ENCODE data around the gene GNAI3.

GNAI3 gene

DNA sequence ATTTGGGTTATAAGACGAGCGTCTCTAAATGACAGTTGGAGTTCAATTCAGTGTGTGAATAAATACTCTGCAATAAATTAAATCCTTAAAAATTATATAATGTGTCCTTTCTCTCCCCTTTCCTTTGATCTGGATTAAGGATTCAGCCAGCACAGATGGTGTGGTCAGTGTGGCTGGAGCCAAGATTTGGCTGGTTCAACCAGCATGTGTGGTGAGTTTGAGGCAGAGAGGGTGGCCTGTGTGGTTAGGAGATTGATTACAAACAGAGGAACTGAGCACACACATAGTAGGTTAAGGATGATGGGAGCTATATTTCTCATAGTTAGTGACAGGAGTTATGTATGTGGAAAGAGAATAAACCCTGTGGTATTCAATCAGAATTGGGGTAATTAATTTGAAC is 24.7 kb upstream of the GNAI3 start:
- DNase-seq (ENCODE audit: low read depth in 2 of 2, low spot score in 1 of 2), result no peak

DNA sequence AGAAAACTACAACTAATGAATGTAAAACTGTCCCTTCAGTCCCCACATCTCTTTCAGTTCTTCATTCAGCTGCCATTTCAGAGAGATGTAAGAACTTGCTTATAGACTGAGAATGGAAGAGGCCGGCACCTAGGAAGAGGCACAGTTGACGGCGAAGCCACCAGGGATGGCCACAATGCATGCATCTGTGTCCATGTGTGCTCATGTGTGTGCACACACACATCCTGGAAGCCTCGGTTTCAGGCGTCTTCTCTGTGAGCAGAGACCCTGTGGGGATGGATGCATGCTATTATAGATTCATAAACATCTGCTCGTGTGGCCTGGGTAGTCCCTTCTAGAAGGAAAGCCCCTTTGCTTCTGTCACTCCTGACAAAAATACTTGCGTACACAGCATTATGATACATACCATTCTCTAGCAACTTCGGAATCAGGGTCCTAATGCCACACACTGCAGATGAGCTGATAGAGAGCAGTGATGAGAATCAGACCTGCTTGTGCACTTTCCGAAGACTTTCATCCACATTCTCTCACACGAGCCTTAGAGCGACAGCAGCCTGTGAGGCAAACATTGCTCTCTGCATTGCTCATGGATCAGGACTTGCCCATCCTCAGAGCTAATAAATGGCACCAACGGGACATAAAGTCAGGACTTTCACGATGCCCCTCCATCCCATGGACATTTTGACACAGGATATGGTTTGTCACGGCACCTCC is 21.2 kb upstream of the GNAI3 start:
- DNase-seq (ENCODE audit: low read depth in 2 of 2, low spot score in 1 of 2), result no peak

DNA sequence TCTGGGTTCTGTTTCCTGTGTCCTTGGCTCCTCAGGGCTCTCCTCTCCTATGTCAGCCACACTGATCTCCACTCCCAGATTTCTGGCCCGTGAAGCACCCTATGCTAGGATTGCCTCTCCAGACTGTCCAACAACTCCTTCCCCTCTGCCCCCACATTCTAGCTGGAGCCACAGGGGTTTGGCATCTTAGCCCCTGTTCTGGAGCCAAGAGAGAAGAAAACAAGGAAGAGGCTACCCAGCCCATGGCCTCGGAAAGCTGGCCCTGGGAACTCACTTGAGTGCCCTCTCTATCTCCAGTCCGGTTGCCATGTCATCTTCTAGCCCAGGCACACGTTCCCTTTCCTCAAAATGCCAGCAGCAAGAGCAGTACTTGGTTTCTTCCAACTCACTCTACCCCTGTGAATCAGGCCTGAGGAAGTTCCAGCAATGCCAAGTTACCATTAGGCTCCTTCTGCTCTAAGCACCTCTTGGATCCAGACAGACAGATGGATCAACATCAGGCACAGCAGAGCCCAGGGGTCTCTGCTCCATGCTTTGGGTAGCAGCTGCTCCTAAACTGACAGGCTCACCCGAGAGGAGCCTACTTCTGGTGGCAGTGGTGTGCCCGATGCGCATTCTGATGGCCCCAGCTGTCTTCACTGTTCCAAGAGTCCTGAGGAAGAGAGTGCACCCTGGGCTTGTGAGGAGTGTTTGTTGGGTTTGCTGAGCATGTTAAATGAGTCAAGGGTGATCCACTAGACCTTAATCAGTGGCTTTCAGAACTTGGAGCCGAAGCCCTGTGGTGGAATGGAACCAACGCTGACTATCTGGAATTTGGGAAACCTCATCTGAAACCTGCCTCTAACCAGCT is 20.3 kb upstream of the GNAI3 start:
- DNase-seq (ENCODE audit: low read depth in 2 of 2, low spot score in 1 of 2), result no peak

DNA sequence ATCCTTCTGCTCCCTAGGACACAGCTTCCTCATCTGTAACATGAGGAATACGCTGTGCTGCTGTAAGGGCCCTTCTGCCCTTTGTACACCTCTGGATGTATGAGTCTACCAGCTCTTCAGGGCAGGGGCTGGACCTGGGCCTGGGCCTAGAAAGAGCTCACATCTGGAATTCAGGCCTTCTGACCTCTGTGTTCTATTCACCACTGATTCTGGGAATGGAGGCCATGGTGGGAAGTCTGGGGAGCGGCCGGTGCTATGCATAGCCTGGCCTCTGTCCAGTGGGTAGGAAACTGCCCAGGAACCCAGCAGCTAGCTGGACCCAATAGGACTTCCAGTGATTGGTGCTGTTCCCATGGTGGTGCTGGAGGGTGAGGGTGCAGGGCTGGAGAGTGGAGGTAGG is 19.7 kb upstream of the GNAI3 start:
- no peak for DNase-seq (ENCODE audit: low read depth in 2 of 2, low spot score in 1 of 2)

DNA sequence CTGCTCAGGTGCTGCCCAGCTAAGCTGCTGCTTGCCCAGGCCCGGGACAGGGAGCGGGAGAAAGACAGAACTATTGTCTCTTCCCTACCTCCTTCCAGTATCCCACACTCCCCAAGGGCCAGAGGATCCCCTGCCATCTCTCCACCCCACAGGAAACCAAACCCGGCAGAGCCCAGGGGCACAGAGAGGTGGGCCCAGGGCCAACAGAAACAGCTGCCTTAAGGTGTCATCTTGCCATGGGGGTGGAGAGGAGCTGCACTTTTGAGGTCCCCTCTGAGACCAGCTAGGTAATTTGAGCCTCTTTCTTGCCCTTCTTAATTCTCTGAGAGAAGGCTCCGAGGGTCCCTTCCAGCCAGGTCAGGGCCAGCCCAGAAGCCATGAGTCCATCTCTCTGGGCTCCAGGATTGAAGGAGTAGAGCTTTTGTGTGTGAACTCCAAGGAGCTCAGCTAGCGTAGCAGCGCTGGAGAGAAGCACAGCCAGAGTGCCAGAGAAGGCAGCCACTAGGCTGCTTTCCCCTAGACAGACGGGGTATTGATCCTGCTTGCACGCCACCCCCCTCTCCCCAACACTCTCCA is 18.4 kb upstream of the GNAI3 start:
- no peak for DNase-seq (ENCODE audit: low read depth in 2 of 2, low spot score in 1 of 2)

DNA sequence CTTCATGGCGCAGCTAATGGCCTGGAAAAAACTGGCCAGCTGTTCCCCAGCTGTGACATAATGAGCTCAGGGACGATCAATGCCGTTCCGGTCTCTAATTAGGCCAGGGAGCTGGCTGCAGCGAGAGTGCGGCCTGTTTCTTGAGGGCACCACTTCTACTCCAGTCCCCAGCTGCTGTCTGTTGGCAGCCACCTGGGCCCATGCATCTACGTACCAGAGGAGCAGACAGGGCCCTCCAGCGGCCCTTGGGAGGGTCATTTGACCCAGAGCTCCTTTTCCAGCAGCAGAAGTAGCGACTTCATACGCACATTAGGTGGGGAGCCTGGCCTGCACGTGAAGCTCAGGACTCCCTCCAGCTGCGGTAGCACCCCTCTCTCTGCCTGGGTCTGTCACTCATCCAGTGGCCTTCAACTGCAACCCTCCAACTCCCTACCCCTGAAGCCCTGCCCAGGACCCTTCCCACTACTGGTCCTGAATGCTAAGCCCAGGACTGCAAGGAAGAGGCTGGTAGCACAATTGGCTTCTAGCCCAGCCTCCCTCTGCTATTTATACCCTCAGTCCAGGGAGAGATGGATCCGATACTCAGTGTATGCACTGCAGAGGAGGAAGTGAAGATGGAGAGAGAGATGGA is 17.8 kb upstream of the GNAI3 start:
- DNase-seq (ENCODE audit: low read depth in 2 of 2, low spot score in 1 of 2), result no peak

DNA sequence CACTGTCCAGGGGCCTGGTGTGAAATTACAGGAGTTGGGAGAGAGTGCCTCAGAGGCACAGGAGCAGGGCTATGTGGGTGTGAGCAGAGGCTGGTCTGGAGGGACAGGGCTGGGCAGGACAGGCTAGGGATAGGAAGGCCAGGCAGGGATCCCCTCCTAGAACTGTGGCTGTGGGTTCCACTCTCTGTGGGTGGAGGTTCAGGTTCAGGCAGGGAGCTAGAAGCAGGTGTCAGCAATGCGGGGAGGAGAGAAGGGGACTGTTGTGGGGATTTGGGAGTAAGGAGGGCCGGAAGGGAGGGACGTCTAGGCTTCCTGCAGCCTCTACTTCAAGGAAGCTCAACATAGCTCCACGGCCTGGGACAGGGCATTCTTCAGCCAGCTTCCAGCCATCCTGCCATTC is 17.0 kb upstream of the GNAI3 start:
- no peak for DNase-seq (ENCODE audit: low read depth in 2 of 2, low spot score in 1 of 2)

DNA sequence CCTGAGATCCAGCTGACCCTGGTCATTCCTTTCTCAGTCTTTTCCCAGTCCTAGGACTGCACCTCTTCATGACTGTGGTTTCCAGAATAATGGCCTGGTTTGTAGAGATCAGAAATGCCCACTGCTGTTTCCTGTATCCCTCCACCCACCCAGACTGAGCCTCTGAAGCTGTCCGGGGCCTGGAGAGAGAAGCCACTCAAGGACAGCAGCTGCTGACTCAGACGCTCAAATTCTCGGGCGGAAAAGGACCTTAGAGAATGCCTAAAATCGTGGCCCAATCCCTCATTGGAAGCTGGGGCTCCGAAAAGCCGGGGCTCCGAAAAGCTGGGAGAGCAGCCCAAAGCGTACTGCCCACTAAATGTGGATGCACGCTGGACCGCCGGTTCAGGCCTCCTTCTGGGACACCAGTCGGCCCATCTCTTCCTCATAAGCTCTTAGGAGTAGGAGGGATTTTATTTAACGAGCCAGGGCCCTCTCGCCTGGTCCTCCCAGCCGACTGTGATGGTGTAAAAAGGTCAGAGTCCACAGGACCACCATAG is 16.5 kb upstream of the GNAI3 start:
- DNase-seq (ENCODE audit: low read depth in 2 of 2, low spot score in 1 of 2), result no peak

DNA sequence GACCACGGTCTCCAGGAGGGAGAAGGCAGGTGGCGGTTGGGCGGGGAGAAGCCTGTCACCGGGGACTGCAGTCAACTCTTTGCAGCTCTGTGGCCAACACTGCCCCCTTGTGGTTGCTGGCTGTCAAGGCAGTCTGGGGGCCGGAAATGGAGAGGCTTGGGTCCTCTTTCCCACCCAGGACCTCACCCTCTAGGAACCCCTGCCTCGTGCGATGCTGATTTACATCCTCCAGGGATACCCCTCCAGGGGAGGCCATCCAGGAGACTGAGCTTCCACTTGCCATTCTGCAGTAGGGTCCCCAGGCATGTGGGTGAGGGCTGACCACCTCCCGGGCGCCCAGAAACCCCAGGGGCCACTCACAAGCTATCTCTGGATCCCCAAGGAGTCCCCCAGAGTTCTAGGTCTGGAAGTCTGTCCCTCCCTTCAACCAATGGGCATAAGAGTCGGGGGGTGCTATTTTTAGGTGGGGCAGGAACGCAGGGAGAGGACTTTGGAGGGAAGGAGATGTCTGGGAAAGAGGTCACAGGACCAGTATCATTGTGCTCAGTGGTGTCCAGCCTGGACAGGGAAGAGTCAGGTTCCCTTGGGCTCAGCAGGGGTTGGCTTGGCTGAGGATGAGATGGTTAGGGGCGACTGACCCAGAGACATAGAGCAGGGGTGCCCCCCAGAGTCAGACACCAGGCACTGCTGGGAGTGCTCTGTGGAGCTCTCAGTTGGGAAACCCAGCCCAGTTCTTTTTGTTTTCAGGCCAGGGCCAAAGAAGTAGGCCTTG is 15.9 kb upstream of the GNAI3 start:
- peak; percentile 80 to 84 for DNase-seq (ENCODE audit: low read depth in 2 of 2, low spot score in 1 of 2)

DNA sequence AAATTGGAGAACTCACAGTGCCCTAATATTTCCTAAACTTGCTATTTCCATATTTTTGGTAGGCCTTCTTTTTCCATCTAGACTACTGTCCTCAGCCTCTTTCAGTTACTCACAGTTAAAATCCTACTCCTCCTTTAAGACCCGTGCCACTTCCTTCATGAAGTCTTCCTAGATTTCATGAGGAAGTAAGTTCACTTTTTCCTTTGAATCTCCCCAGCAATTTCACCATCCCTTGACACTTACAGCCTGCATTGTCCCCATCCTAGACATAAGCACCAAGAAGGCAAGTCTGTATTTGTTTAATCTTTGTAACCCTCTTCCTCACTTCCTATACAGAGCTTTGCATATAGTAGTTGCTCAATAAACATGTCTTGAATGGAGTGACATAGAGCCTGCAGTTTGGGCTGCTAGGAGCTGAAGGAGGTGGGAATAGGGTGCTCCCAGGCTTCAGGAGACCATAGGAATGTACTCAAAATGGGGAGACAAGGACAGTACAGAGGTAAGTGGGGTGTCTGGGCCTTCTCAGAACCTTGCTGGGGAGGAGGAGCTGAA is 14.0 kb upstream of the GNAI3 start:
- no peak for DNase-seq (ENCODE audit: low read depth in 2 of 2, low spot score in 1 of 2)

DNA sequence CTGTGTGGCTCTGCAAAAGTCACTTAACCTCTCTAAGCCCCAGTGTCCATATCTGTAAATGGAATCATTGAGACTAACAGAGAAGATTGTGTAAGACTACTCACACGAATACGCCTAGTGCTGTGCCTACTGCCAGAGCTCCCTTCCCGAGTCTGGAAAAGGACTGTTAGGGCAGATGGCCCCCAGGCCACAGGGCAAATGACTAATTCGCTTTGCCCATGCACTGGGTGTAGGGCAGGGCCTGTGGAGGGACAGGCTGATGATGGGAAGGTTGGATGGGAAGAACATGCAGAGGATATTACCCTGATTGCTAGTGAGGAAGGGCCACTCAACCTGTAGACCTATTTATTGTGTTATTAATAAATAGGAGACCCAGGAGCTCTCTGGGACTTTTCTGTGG is 12.9 kb upstream of the GNAI3 start:
- DNase-seq (ENCODE audit: low read depth in 2 of 2, low spot score in 1 of 2), result no peak

DNA sequence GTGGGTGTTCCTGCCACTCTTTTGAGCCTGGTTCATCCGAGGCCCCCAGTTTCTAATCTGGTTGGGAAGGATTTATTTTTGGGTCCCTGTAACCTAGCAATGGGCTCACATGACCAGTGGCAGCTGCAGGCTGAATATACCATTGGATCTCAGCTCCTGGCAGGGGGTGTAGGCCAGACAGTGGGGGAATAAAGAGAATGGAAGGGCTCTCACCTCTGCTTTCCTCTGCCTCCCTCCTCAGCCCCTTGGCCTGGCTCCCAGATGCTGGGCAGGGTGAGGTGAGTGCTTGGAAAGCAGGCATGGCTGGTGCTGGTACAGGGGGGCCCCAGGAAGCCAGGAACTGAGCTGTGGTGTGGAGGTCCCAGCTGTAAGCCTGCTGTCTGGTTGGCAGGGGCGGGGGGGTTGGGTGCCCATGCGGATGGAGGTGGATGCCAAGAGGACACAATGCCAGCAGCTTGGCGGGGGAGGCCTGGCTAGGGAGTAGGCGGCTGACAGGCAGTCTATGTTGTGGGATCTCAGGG is 12.4 kb upstream of the GNAI3 start:
- DNase-seq (ENCODE audit: low read depth in 2 of 2, low spot score in 1 of 2), result no peak

DNA sequence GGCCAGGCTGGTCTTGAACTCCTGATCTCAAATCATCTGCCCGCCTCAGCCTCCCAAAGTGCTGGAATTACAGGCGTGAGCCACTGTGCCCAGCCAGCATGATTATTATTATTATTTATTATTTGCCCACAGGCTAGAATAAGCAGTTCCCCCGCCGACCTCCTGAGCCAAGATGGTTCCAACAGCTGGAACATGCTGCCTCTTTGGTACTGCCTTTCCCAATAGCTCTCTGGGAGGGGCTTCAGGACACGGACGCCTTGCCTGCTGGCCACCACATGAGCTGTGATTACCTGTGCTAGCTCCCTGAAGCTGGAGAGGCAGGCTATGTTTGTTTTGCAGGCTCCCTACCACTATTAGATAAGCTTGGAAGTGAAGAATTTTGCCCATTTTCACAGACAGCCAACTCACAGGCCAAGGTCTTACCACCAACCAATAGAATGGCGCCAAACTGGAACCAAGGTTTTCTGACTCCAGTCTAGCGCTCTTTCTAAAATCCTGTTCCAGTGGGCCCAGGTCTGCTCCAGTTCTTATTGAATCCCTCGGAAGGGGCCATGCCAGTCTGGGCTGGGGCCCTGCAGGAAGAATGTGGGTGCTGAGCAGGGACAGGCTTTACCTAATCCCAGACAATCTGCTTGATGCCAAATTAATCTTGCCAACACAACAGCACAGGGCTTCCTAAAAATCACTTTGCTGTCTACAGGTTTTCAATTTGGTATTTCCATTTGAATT is 10.8 kb upstream of the GNAI3 start:
- DNase-seq (ENCODE audit: low read depth in 2 of 2, low spot score in 1 of 2), result no peak

DNA sequence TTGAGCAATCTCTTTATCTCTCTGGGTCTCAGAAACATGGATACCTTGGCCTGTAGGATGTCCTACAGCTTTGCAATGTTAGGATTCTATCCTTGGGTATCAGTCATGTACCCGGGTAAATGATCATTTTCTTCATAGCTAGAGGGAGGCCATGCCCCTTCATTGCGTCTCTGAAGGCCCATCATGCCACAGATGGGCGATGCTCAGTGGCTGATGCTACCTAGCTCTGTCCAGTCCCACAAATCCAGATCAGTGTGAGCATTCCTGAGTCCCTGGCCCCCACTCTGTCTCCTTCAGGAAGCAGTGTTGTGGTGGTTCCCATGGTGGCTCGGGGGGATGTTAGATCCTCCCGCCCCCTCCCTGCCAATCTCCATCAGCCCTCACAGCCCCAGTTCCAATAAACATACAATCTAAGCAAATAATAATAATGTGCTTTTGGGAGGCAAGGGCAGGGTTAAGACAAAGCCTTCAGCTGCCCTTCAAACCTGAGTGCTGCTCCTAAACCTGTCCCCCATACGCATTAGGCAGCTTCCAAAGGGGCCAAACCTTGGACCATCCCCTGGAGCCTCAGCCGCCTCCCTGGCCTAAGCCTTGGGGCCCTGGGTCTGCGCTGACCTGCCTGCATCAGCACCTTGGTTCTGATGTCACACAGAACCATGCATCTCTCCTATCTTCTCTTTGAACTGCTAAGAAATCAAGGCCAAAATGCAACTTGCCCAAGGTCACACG is 9.4 kb upstream of the GNAI3 start:
- DNase-seq (ENCODE audit: low read depth in 2 of 2, low spot score in 1 of 2), result no peak

DNA sequence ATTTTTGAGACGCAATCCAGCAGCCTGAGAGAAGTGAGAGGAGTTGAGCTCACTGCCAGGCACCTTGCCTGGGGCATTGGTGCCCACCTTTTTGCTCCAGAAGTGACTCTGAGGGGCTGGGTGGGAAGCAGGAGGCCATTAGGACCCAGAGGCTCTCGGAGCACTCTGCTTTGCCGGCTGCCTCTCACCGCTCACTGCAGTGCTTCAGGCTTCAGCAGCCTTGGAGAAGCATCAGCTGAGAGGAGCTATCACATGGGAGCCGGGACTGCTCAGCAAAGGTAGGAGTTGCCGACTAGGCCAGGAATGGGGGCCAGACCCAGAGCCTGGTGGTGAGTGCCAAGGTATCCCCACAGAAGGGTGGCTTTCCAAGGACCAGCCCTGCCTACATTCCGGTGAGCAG is 8.7 kb upstream of the GNAI3 start, which contains the start of gene GPR61:
GPR61 (plus strand) TSS at position 197 of the 400 bp plus-strand sequence. CDS start 3,151 bp downstream, outside the sequence.
- DNase-seq (ENCODE audit: low read depth in 2 of 2, low spot score in 1 of 2), result no peak

DNA sequence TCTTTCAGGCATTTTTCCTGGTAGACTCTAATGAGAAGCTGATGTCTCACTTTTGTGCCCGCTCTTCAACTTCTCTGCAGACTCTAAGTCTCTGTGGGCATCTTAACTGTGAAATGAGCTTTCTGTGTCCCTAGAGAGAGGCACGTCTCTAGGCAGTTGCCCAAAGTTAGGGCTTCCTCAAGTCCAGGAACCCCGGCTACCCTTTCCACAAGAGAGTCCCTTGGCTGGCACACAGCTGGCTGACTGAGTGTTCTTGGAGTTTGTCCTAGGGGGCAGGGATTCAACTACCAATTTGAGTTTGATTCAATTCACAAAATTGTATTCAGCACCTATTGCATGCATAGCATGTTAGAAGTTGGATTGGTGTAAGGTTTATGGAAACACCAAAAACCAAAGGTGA is 7.3 kb upstream of the GNAI3 start:
- DNase-seq (ENCODE audit: low read depth in 2 of 2, low spot score in 1 of 2), result no peak

DNA sequence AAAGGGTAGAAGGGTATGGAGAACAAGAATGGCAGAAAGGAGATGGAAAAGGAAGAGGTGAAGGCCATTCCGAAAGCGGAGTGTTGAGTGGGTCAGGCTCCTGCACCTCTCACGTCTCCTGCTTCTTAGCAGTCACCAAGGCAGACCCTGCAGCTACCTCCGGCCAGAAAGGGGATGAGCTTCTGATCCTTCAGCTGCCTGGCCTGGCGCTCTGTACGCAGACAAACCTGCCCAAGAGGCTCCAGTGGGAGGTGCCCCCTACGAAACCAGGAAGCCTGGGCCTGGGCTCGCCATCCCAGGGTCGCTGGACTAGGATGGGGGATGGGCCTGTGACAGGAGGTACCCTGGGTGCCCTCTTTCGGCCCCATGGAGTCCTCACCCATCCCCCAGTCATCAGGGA is 5.8 kb upstream of the GNAI3 start:
- DNase-seq (ENCODE audit: low read depth in 2 of 2, low spot score in 1 of 2), result no peak

DNA sequence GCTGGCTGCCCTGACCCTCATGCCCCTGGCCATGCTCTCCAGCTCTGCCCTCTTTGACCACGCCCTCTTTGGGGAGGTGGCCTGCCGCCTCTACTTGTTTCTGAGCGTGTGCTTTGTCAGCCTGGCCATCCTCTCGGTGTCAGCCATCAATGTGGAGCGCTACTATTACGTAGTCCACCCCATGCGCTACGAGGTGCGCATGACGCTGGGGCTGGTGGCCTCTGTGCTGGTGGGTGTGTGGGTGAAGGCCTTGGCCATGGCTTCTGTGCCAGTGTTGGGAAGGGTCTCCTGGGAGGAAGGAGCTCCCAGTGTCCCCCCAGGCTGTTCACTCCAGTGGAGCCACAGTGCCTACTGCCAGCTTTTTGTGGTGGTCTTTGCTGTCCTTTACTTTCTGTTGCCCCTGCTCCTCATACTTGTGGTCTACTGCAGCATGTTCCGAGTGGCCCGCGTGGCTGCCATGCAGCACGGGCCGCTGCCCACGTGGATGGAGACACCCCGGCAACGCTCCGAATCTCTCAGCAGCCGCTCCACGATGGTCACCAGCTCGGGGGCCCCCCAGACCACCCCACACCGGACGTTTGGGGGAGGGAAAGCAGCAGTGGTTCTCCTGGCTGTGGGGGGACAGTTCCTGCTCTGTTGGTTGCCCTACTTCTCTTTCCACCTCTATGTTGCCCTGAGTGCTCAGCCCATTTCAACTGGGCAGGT is 5.0 kb upstream of the GNAI3 start:
- no peak for DNase-seq (ENCODE audit: low read depth in 2 of 2, low spot score in 1 of 2)
